Breast epithelium (tissue), 4 donors: Measurements from ENCODE around the gene KCNE4. TPM values are rescaled to one million over a fixed set of nuclear protein-coding genes. Genes with fewer than 3 reads are reported as not detected.
A peak's percentile ranks its signal among the peaks of the same experiment; 100 is the strongest.

Experiments used
- DNase-seq, 2 donors: peaks; one replicate each; pipeline ENCODE4 v3.0.0-alpha.2; 2019; ENCODE audit warnings: low spot score in 2 of 2
- H3K27ac ChIP-seq, 2 donors: fragments of 200-600 bp; sonication (generic) in 1 of 2; one replicate each; pipeline ENCODE4 v1.5.1; 2016 to 2019; ENCODE audit warnings: mild to moderate bottlenecking in 1 of 2
- H3K27me3 ChIP-seq, 2 donors: fragments of 200-600 bp; sonication (generic) in 1 of 2; one replicate each; pipeline versions ENCODE4 v1.5.1 to v1.6.0; 2017 to 2019; ENCODE audit warnings: control low read depth in 1 of 2, mild to moderate bottlenecking in 1 of 2
- H3K36me3 ChIP-seq: fragments of 200-600 bp; one replicate; pipeline ENCODE4 v1.5.1; 2019
- H3K4me1 ChIP-seq, 2 donors: fragments of 200-600 bp; sonication (generic); one replicate each; pipeline ENCODE4 v1.5.1; 2016 to 2019; ENCODE audit warnings: control low read depth in 1 of 2
- H3K4me3 ChIP-seq, 3 donors: fragments of 200-600 bp; sonication (generic); 1 replicate in 2 of 3; 2 replicates in 1 of 3; pipeline ENCODE4 v1.5.1; 2016 to 2019; ENCODE audit warnings: mild to moderate bottlenecking in 3 of 3, moderate library complexity in 2 of 3
- H3K9me3 ChIP-seq, 2 donors: fragments of 200-600 bp; sonication (generic) in 1 of 2; one replicate each; pipeline ENCODE4 v1.5.1; 2016 to 2019; ENCODE audit warnings: control low read depth in 1 of 2
- CTCF ChIP-seq, 3 donors: fragments of 450-650 bp; IDR thresholded peaks; one replicate each; pipeline ENCODE4 v1.5.1; 2016 to 2017; ENCODE audit warnings: antibody characterized with exemption in 3 of 3, mild to moderate bottlenecking in 3 of 3, moderate library complexity in 3 of 3
- POLR2A ChIP-seq: fragments of 450-650 bp; IDR thresholded peaks from one replicate; pipeline ENCODE4 v1.6.1; 2016; ENCODE audit warnings: antibody characterized with exemption, mild to moderate bottlenecking, moderate library complexity
- POLR2AphosphoS5 ChIP-seq, 3 donors: sonication (generic); formaldehyde crosslinking; IDR thresholded peaks; one replicate each; pipeline ENCODE4 v1.6.1; 2017; ENCODE audit warnings: antibody characterized with exemption in 3 of 3
- intact Hi-C: fragments of 100-400 bp; cut with DNase I; formaldehyde crosslinking; loops from one replicate; pipeline ENCODE4 v1.15.1; 2023; ENCODE audit warnings: low total_unique reads
- total RNA-seq, 3 donors: library from RNA; depleted of rRNA; stranded (reverse); fragments of >200 nt; gene quantifications; one replicate each; pipeline ENCODE4 v1.1.0, GENCODE V29; 2016

Gene KCNE4
- total RNA-seq, 3 donors from 2014 or later = 5.0 to 26.2 (median 9.3) TPM

GRCh38 chr2:223047260-223047761 lies 4.7 kb upstream of the KCNE4 start:
- no peaks in the 10 kb centered on the region for H3K36me3 ChIP-seq
- peak overlapping the region in 1 of 2 donors; percentile 40 for H3K27ac ChIP-seq
- no peak overlapping the region for H3K4me3 ChIP-seq
- H3K9me3 ChIP-seq = no peaks in the 10 kb centered on the region
- intact Hi-C loops = no loop called here
- H3K4me1 ChIP-seq = no peaks in the 10 kb centered on the region
- TF ChIP-seq POLR2A (no peak), POLR2AphosphoS5 (IDR thresholded peaks at IDR 0.05) (no peak), CTCF (IDR thresholded peaks at IDR 0.05) (no peak)
- DNase-seq = no peak
- H3K27me3 ChIP-seq = no peaks in the 10 kb centered on the region

- H3K4me3 ChIP-seq = no peak overlapping the region
- no peak for DNase-seq
- intact Hi-C loops = no loop called here
- H3K9me3 ChIP-seq = no peaks in the 10 kb centered on the region
- TF ChIP-seq POLR2A = no peak
- TF ChIP-seq CTCF (IDR thresholded peaks at IDR 0.05) = no peak
- no peak for TF ChIP-seq POLR2AphosphoS5 (IDR thresholded peaks at IDR 0.05)
- no peaks in the 10 kb centered on the region for H3K4me1 ChIP-seq
- no peak overlapping the region for H3K27ac ChIP-seq
- H3K36me3 ChIP-seq = no peaks in the 10 kb centered on the region
- no peaks in the 10 kb centered on the region for H3K27me3 ChIP-seq
Measured at GRCh38 chr2:223048519-223048918, 3.5 kb upstream of the KCNE4 start.

- TF ChIP-seq CTCF (IDR thresholded peaks at IDR 0.05) (no peak), POLR2A (no peak), POLR2AphosphoS5 (IDR thresholded peaks at IDR 0.05) (no peak)
- H3K4me1 ChIP-seq = no peaks in the 10 kb centered on the region
- no peaks in the 10 kb centered on the region for H3K36me3 ChIP-seq
- no peak overlapping the region for H3K27ac ChIP-seq
- H3K9me3 ChIP-seq = no peaks in the 10 kb centered on the region
- H3K27me3 ChIP-seq = no peaks in the 10 kb centered on the region
- H3K4me3 ChIP-seq = no peak overlapping the region
- intact Hi-C loops = no loop called here
- no peak for DNase-seq
Measured at GRCh38 chr2:223049356-223049755, 2.6 kb upstream of the KCNE4 start.

- peak overlapping the region in 1 of 2 donors; percentile 54 for H3K27ac ChIP-seq
- intact Hi-C loops = no loop called here
Measured at GRCh38 chr2:223050188-223050587, 1.8 kb upstream of the KCNE4 start.

More at GRCh38 chr2:223050188-223050587, 1.8 kb upstream of the KCNE4 start:
- no peak for DNase-seq
- H3K27me3 ChIP-seq = no peaks in the 10 kb centered on the region
- no peak overlapping the region for H3K4me3 ChIP-seq
- no peaks in the 10 kb centered on the region for H3K4me1 ChIP-seq
- no peaks in the 10 kb centered on the region for H3K36me3 ChIP-seq
- H3K9me3 ChIP-seq = no peaks in the 10 kb centered on the region
- no peak for TF ChIP-seq POLR2A
- TF ChIP-seq CTCF (IDR thresholded peaks at IDR 0.05) = no peak
- no peak for TF ChIP-seq POLR2AphosphoS5 (IDR thresholded peaks at IDR 0.05)
